NCI-H187 treated with DMSO at 0.1 percent for 48 hours (cell line): ENCODE results near the gene HAX1.
"Not testable (repeated sequence)": the region's sequence is repeated elsewhere in the genome, so short reads cannot be mapped to it uniquely, and the experiment has no call there.

Experiments
- DNase-seq: peaks from one replicate; lab custom pipeline; 2025; lab: John Stamatoyannopoulos, UW

Gene HAX1

DNA sequence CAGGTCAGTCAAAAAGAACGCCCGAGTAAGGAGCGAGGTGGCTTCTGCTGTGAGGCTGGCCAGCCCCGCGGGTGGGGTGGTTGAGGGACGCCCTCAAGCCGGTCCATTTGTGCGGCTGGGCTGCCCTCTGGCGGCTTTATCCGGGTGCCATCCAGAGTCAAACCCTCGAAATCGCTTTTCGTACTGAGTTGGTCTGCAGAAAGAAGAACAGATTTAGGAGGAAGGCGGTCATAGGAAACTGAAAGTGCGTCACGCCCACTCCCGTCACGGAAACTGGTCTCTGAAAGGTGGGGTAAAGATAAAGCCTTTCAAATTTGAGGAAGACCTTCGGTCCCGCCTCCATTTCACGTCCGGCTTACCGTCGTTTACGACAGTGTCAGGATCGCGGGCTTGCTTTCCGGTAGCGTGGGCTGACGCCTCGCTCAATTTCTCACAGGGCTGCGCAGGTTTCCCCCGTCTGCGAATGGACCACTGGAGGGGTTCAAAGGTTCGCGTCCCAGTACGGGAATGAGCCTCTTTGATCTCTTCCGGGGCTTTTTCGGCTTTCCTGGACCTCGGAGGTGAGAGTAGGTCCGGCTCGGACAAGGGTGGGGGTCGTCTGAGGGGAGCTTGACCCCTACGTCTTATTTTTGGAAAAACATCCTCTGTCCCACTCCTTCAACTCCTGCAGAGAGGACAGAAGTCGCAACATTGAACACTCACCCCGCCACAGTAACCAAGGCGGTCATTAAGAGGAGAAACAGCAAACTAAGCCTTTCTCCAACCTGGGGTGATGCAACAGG, at the start of gene HAX1:
TSS of gene HAX1 (plus strand) at position 413 of the 782 bp plus-strand sequence. CDS start at position 508, 95 bp downstream.
- peak; percentile 83 for DNase-seq

DNA sequence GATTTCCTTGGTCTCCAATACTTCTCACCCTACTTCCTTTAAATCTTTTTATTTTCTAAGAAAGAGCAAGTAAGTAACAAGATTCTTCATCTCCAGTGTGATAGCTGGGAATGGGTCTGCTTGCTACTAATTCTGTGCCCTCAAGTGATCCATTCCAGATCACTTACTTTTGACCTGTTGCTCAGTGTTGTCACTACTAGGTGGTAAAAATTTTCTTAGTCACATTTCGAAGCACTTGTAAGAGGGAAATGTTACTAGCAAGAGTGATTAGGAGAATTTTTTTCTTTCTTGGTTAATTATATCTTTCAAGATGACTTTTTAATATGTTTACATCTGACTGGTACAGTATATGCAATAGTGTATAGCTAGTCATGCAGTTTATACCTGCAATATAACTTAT, 49.5 kb upstream of the HAX1 start:
- no peak for DNase-seq

DNA sequence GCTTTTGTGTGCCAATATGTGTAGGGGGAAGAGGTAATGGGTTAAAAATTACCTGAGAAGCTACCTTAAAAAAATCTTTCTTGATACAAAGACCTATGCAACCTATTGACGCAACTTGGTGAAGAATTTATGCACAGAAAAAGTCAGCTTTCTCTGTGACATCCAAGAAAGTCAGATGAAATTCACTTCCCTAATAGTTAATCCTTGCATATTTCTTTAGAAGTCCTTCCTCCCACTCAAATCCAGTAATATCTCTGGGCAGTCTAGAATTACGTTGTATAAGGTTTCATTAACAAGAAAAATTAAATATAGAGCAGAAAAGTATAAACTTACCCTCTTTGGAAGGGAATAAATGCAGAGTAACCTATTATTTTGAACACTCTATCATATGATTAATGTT, 48.8 kb upstream of the HAX1 start:
- DNase-seq: no peak

DNA sequence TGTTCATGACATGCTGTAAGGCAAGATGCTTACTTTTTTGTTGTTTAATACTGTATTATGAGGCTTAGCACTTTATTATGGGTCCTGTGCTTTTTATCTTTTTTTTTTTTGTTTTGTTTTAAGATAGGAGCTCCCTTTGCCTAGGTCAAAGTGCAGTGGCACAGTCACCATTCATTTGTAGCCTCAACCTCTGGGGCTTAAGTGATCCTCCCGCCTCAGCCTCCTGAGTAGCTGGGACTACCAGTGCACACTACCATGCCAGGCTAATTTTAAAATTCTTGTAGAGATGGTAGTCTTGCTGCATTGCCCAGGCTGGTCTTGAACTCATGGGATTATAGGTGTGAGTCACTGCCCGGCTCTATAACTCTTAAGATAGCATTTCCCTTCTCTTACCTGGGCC, 47.1 kb upstream of the HAX1 start:
- no peak for DNase-seq

DNA sequence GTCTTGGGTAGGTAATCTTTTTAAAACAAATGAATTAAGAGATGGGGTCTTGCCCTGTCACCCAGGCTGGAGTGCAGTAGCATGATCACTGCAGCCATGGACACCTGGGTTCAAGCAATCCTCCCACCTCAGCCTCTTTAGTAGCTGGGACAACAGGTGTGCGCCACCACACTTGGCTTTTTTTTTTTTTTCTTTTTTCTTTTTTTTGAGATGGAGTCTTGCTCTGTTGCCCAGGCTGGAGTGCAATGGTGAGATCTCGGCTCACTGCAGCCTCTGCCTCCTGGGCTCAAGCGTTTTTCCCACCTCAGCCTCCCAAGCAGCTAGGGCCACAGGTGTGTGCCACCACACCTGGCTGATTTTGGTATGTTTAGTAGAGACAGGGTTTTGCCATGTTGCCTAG, 41.3 kb upstream of the HAX1 start:
- not testable (repeated sequence) for DNase-seq

DNA sequence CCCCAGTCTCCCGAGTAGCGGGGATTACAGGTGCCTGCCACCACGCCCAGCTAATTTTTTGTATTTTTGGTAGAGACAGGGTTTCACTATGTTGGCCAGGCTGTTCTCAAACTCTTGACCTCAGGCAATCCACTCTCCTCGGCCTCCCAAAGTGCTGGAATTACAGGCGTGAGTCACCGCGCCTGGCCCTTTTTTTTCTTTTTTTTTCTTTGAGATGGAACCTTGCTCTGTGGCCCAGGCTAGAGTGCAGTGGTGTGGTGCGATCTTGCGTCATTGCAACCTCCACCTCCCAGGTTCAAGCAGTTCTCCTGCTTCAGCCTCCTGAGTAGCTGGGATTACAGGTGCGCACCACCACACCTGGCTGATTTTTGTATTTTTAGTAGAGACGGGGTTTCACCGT, 39.3 kb upstream of the HAX1 start:
- not testable (repeated sequence) for DNase-seq

DNA sequence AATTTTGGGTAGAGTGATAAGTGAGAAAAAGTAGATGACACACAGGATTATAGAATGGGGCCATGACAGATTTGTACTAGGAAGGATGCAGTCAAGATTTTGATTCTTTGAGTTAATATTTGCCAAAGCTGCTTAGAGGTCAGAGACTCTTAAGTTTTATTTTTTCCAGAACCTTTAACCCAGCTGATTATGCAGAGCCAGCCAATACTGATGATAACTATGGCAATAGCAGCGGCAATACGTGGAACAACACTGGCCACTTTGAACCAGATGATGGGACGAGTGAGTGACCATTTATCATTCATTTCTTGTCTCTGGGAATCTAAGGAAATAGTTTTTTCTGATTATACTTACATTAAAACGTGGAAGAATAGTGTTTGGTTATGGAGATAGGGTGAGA, 35.6 kb upstream of the HAX1 start:
- DNase-seq: no peak

DNA sequence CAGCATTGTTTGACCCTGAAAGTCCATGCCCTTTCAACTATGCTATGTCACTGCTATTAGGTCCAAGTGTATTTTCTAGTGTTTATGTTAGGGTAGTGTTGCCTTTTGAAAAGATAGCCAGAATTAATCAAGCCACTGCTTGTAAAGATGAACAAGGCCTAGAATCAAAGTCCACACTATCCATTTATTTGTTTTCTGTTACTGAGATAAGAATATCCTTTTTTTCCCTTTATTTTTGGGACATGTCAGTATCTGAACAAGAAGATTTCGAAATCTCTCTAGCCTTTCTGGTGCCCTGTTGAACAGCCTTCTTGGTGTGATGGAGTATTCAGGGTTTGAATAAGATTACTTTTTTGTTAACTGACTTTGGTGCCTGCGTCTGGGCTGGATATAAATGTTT, 35.0 kb upstream of the HAX1 start:
- no peak for DNase-seq

DNA sequence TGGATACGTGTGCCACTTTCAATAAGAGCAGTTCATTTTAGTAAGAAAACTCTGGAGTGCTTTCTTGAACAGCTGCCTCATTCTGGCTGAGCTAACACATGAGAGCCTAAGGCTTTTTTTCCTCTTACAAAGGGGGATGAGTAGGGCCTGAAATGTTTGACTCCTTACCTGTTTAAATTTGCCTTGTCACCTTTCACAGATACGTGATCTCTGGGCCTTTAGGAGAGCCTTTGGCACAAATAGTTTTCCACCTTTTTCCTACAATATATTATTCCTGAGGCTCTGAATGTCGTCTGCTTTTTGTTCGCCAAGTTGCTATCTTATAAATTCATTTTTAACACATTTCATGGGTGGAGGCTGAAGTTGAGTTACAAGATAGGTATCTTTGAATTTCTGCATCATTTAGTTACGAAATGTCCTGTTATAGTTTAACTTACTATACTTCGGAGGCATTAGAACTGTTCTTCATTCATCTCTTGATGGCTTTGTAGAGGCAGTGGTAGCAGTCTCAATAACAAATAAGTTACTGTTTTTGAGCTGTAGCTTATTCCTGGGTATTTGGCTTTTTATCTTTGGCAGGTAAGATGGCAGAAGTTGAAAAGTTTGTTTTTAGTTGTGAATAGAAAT, 34.4 kb upstream of the HAX1 start:
- DNase-seq: no peak

DNA sequence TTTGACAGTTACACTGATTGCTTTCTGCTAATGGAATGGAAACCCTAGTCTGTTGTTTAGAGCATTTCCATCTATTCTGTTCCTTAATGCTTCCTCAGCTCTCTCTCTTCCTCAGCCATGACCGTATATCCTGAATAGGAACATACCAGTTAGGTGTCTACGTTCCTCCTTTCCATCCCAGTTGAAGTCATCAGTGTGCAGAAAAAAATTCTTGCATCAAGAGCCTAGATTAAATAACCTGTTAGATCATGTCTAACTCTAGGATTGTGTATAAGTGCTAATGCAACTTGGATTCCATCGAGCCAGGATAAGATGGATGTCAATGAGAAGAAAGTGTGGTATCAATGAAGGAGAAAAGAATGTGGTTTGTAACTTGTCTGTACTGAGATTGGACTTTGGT, 32.9 kb upstream of the HAX1 start:
- DNase-seq: no peak

DNA sequence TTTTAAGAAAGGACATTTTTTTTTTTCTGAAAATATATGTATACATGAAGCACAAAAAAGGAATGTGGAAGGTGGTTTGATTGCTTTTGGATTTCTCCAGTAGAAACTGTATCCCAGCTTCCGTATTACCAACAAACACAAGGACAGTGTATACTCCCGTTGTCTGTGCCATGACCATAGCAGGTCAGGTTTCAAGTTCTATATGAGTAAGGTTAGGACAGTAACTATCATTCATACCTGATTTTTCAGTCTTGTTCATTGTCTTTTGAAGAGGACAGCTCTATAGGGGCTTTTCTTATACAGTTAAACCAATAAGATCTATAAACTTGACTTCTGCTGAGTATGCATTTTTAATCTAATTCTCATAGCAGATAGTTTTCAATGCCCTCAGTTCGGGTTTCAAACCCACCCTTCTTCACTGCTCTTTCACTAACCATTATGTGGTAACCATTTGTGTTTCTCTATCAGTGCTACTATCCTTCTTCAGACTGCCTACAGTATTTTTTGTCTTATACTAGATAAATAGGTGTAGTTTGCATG, 32.1 kb upstream of the HAX1 start:
- no peak for DNase-seq

DNA sequence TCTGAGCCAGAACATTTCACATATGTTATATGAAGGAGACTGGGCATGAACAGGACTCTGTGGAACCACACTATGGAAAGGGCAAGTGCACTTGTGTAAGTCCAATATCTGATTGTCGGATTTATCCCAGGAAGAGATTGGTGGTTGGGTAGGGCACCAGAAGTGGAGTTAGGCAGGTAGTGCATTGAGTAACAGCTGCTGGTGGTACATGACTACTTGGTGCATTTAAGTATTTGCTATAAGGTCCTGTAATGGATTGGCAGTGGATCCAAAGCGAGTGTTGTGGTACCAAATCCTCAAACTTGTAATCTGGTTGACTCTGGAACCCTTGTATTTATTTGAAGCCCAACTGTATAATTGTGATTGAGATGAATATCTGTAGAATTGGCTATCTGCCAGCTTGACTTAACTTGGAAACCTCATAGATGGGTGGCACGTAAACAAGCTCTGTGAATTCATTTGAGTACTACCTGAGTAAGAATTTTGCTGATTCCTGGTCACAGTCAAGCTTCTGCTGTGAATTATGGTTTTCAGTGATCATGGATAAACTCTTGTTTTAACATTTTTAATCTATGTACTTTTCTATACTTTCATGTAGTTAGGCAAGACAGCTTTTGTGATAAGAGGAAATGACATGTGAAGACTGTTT, 30.6 kb upstream of the HAX1 start:
- no peak for DNase-seq

DNA sequence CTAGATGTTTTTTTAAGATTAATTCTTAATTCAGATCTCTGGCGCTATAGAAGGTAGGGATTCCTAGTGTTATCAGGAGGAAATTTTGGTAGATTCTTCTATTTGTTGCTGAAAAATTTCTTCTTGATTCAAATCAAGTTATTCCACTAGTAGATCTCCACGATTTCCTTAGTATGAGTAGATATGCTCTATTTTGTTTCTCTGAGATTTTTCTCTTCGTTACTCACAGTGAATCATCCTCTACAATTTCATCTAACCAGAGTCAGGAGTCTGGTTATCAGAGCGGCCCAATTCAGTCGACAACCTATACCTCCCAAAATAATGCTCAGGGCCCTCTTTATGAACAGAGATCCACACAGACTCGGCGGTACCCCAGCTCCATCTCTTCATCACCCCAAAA, 18.8 kb upstream of the HAX1 start:
- DNase-seq: no peak

DNA sequence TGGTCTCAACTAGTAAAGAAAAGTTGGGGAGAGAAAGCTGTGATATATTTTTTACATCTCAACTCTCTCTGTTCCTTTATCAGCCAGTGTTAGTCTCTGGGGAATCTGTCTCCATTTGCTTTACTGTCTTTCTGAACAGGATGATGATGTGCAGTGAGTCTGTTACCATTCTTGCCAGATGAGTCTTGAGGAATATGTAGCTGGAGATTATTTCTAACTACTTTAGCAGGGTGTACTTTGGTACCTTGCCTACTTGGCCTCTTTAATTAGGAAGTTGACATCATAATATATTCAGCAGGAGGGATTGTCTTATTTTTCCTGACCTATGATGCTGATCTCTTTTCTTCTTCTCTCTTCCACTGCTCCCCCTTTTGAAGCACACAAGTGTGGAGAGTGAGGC, 15.7 kb upstream of the HAX1 start:
- DNase-seq: no peak

DNA sequence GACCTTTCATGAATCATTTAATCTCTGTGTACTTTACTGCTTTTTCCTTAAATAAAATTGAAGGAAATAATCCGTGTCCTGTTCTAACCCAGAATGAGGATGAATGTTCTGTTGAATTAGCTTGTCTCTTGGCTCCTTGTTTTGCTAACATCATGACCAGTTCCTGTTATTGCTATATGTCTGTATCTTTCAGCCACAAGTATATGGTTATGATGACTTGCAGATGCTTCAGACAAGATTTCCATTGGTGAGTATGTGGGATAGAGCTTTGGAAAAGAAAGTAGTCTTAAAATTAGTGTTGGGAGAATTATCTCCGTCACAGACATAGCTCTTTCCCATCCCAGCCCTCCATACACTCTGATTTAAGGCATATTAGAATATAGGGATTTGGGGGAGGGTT, 13.6 kb upstream of the HAX1 start:
- no peak for DNase-seq

DNA sequence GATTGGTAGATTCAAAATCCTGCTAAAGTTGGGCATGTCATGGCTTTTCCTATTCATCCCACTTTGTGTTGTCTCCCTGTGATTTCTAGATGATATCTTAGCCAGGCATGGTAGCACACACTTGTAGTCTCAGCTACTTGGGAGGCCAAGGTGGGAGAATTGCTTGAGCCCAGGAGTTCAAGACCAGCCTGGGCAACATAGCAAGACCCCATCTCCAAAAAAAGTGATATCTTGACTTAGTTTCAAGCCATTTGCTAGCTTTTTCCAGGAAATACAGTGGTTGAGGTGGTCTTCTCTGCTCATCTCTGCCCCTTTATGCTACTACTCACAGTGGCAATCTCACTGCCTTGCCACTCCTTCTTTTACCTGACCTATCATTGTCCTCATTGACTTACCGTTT, 12.3 kb upstream of the HAX1 start:
- DNase-seq: no peak

DNA sequence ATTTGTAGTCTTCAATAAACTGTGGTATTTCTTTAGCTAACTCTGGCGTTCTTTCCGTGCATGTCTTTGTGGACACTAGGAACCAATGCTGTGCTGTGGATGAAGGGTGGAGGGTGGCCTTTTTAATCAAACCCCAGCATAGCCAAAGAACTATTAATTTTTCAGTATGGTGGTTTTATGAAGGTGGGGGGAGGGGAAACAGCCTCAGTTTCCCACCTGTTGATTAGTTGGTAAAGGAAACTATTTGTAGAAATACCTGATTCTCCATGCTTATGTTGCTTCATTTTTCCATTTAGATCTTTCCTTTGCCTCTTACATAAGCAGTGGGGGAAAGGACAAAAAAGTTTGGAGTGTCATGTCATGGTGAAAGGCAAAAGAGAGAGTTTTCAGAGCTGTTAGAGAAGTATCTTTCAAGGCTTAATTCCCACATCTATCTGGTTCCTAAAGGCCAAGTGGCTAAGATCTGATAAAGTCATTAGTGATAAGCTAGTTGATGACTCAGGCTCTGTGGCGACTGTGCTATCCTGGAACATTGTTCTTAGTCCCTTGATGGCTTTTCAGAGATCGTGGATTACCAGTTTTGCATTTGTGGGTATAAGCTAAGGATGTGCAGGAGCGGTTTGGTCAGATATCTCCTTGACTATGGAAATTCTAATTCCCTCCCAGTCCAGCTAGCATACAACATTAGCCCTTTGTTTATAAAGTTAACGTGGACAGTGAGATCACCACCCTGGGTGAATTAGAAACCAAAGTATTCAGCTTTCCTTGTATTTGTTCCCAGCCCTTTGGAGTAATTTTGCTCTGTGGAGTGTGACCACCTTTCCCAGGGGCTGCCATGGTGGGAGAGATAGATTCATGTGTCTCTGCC, 8.7 kb upstream of the HAX1 start:
- DNase-seq: no peak

DNA sequence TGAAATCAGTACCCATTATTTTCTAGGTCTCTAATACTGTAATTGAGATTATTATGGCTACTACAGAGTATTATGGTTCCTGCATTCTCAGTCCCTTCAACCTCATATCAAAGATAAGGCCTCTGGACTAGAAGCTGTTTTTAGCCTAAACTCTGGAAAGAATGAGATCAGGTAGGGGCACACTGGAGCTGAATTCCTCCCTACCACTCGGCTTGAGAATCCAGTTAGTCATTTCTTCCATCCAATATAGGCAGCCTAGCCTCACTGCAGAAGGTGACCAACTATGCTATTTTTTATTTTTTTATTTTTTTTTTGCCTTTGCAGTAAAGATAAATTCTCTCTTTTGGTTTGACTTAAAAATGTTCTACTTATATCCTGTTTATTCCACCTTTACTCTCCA, 8.0 kb upstream of the HAX1 start:
- no peak for DNase-seq

DNA sequence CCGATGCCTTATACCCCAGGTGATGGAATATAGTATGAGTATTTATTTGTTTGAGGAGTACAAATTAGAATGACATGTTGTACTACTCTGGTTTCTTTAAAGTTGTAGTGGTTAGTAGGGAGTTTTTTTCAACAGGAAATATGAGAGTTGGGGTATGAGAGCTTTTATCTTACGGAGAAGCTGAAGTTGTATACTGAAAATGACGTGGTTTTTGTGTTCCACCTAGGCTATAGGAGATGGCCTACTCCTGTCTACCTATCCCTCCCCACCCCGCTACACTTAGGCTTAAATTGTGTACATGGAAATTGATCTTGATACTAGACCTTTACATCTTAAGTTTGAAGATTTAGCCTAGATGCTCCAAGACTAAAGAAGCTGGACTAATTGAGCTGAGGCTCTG, 6.8 kb upstream of the HAX1 start:
- DNase-seq: no peak

DNA sequence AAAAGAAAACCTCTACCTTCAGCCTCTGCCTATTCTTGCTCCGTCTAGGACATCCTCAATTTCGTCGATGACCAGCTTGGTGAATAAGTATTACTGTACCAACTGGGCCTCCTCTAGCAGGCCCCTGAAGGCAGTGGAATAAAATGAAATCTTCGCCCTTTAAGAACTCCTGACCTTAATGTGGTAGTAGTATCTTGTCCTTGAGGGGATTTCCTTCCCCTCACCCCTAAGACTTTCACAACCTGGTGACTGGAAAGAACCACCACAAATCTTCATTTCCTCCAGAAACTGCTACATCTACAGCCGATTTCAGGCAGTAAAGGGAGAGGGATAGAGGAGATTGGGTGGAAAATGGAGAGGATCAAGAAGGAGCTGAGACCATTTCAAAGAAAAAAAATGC, 1.6 kb upstream of the HAX1 start:
- no peak for DNase-seq

DNA sequence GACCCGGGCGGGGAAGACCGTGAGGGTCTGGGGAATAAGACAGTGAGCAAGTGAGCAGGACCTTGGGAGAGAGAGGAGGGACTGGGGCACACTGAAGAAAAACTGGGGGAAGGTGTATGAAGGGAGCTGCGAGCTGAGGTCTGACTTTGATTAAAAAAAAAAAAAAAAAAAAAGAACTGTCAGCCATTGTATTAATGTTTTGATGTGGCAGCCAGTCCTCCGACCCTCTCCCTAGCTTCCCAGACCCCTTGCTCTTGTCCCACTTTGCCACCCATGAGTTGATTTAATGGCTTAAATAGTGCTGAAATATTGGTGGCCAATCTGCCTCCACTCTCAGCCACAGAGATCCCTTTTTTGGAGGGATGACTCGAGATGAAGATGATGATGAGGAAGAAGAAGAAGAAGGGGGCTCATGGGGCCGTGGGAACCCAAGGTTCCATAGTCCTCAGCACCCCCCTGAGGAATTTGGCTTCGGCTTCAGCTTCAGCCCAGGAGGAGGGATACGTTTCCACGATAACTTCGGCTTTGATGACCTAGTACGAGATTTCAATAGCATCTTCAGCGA, 652 bp downstream of the HAX1 start:
- no peak for DNase-seq

DNA sequence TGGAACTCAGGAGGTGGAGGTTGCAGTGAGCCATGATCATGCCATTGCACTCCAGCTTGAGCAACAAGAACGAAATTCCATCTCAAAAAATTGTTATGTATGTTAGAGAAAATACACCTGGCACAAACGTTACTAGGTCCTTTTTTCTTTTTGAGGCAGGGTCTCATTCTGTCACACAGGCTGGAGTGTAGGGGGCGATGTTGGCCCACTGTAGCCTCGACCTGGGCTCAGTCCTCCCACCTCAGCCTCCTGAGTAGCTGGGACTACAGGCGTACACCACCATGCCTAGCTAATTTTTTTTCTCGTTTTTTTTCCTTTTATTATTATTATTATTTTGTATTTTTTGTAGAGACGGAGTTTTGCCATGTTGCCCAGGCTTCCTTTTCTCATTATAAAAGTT, 4.4 kb downstream of the HAX1 start:
- DNase-seq: no peak
